Neural progenitor cell (in vitro differentiated cells): Measurements from ENCODE around the gene FAM149A. TPM values are rescaled to one million over a fixed set of nuclear protein-coding genes. Genes with fewer than 3 reads are reported as not detected.

ENCODE experiments used
- DNase-seq: peaks from one replicate; pipeline ENCODE4 v3.0.0-alpha.2; 2016; ENCODE audit warnings: low spot score
- H2AFZ ChIP-seq: fragments of 200-600 bp; sonication (generic); replicated peaks from 2 replicates; pipeline ENCODE4 v1.6.1; 2016; ENCODE audit warnings: antibody characterized with exemption
- H3F3A ChIP-seq: fragments of 200-600 bp; sonication (generic); 2 replicates; pipeline ENCODE4 v1.6.1; 2016; ENCODE audit warnings: antibody characterized with exemption, low read depth
- H3K27ac ChIP-seq: fragments of 200-600 bp; sonication (generic); 2 replicates; pipeline ENCODE4 v1.5.1; 2016; ENCODE audit warnings: mild to moderate bottlenecking
- H3K27me3 ChIP-seq: fragments of 200-600 bp; sonication (generic); 2 replicates; pipeline ENCODE4 v1.6.1; 2016; ENCODE audit warnings: mild to moderate bottlenecking, moderate library complexity
- H3K36me3 ChIP-seq: fragments of 200-600 bp; sonication (generic); 2 replicates; pipeline ENCODE4 v1.5.1; 2016
- H3K4me1 ChIP-seq: fragments of 200-600 bp; sonication (generic); 2 replicates; pipeline ENCODE4 v1.6.1; 2016; ENCODE audit warnings: mixed run types
- H3K4me2 ChIP-seq: fragments of 200-600 bp; sonication (generic); 2 replicates; pipeline ENCODE4 v1.6.1; 2016
- H3K4me3 ChIP-seq: fragments of 200-600 bp; sonication (generic); 2 replicates; pipeline ENCODE4 v1.5.1; 2016
- H3K79me2 ChIP-seq: fragments of 200-600 bp; sonication (generic); 2 replicates; pipeline ENCODE4 v1.6.1; 2016; ENCODE audit warnings: low read depth
- H3K9ac ChIP-seq: fragments of 200-600 bp; sonication (generic); 2 replicates; pipeline ENCODE4 v1.6.1; 2016
- H3K9me3 ChIP-seq: fragments of 200-600 bp; sonication (generic); 2 replicates; pipeline ENCODE4 v1.5.1; 2016; ENCODE audit warnings: low read depth
- H4K20me1 ChIP-seq: fragments of 200-600 bp; sonication (generic); 2 replicates; pipeline ENCODE4 v1.6.1; 2016; ENCODE audit warnings: low read depth
- H3K27ac Mint-ChIP-seq: 3 replicates; pipeline ENCODE4 v1.8.0; 2021; ENCODE audit warnings: mixed read lengths
- H3K27me3 Mint-ChIP-seq: 2 replicates; pipeline ENCODE4 v1.8.0; 2022; ENCODE audit warnings: low read depth, mild to moderate bottlenecking, inconsistent platforms, moderate library complexity, mixed read lengths; ENCODE audit not compliant: insufficient read depth
- H3K36me3 Mint-ChIP-seq: 3 replicates; pipeline ENCODE4 v1.8.0; 2021; ENCODE audit warnings: mixed read lengths
- H3K4me1 Mint-ChIP-seq: 3 replicates; pipeline ENCODE4 v1.8.0; 2021; ENCODE audit warnings: mixed read lengths
- H3K4me3 Mint-ChIP-seq: 3 replicates; pipeline ENCODE4 v1.8.0; 2021; ENCODE audit warnings: mild to moderate bottlenecking, moderate library complexity, mixed read lengths
- H3K9me3 Mint-ChIP-seq: 3 replicates; pipeline ENCODE4 v1.8.0; 2020; ENCODE audit warnings: mixed read lengths
- EZH2 ChIP-seq: fragments of 200-600 bp; sonication (generic); IDR thresholded peaks from 2 replicates; pipeline ENCODE4 v1.6.1; 2017; ENCODE audit warnings: antibody characterized with exemption, mild to moderate bottlenecking, moderate library complexity
- EZH2phosphoT487 ChIP-seq: fragments of 200-600 bp; sonication (generic); IDR thresholded peaks from 2 replicates; pipeline ENCODE4 v1.6.1; 2017; ENCODE audit warnings: antibody characterized with exemption
- total RNA-seq: library from RNA; depleted of rRNA; stranded (reverse); fragments of >200 nt; gene quantifications from 2 replicates; pipeline ENCODE4 v1.2.3, GENCODE V29; 2015; ENCODE audit warnings: low replicate concordance
- TF ChIP-seq, protein P1 (sequence below): fragments of 200-600 bp; sonication (generic); IDR thresholded peaks from 2 replicates; pipeline ENCODE4 v1.5.1; 2017; ENCODE audit warnings: antibody characterized with exemption, mild to moderate bottlenecking

The FAM149A gene
- total RNA-seq, 1 donor from 2014 or later: 4.6 TPM

DNA sequence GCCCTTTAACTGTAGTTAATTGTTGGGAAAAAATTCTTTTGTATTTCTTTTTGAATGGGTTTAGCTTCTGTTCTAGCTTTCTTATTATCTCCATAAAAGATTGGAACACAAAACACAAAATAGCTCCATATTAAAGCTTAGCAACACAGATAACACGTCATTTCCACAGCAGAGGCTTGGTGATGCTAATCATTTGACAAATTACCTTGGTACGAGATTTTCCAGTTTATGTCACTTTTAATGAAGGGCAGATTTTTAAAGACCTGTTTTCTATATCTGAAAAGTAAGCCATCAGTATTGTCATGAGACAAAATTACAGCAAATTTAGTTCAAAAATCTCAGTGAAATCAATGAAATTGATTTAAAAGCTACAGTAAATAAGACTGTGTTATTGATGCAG is 27.4 kb downstream of the FAM149A start:
- no peak for DNase-seq
- Mint-ChIP-seq H3K27ac (no peak overlapping the region), H3K4me1 (peaks cover 21% of the 10 kb centered on the region), H3K27me3 (peaks cover 2% of the 10 kb centered on the region), H3K36me3 (no peaks in the 10 kb centered on the region), H3K4me3 (no peak overlapping the region), H3K9me3 (no peaks in the 10 kb centered on the region)
- Histone ChIP-seq H3K27me3 (no peaks in the 10 kb centered on the region), H3K27ac (no peak overlapping the region), H3K36me3 (no peaks in the 10 kb centered on the region), H3K79me2 (no peaks in the 10 kb centered on the region), H4K20me1 (no peaks in the 10 kb centered on the region), H3K4me3 (no peak overlapping the region), H3K4me1 (peaks cover 28% of the 10 kb centered on the region), H3K4me2 (peak overlapping the region; percentile 57), H2AFZ (no peak overlapping the region), H3F3A (no peaks in the 10 kb centered on the region), H3K9ac (no peak overlapping the region), H3K9me3 (no peaks in the 10 kb centered on the region)
- TF ChIP-seq EZH2 (no peak), EZH2phosphoT487 (no peak)
- TF ChIP-seq, protein P1, sequence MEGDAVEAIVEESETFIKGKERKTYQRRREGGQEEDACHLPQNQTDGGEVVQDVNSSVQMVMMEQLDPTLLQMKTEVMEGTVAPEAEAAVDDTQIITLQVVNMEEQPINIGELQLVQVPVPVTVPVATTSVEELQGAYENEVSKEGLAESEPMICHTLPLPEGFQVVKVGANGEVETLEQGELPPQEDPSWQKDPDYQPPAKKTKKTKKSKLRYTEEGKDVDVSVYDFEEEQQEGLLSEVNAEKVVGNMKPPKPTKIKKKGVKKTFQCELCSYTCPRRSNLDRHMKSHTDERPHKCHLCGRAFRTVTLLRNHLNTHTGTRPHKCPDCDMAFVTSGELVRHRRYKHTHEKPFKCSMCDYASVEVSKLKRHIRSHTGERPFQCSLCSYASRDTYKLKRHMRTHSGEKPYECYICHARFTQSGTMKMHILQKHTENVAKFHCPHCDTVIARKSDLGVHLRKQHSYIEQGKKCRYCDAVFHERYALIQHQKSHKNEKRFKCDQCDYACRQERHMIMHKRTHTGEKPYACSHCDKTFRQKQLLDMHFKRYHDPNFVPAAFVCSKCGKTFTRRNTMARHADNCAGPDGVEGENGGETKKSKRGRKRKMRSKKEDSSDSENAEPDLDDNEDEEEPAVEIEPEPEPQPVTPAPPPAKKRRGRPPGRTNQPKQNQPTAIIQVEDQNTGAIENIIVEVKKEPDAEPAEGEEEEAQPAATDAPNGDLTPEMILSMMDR: no peak

DNA sequence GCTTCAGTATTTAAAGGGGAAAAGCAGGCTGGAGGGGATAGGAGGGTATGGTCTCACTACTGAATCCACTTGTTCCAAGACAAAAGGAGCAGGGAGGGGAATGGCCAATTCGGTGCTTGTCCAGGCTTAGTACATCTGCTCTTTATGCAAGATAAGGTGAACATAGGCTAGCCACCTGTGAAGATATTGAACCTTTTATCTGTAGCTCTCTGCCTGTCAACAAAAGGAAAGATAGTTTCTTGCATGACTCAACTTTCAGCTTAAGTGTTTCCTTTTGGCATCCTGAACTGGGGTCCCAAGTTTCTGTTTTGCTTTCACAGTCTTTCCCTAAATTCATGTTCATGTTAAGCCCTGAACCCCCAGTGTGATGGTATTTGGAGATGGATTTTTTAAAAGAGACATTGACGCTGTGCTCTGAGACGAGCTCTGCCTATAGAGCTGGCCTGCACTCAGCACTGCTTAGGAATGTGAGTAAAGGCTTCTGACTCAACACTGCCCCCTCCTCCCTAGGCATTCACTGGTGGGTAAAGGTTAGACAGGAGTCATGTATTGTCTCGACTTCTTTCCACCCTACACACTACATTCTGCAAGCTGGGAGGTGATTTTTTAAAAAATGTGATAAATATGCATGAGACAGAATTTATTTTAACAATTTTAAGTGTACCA is 28.2 kb downstream of the FAM149A start:
- DNase-seq: peak; percentile 77
- H3K9me3 Mint-ChIP-seq: no peaks in the 10 kb centered on the region
- H2AFZ ChIP-seq: peak overlapping the region; percentile 45
- H3K4me2 ChIP-seq: peak overlapping the region; percentile 57
- no peaks in the 10 kb centered on the region for H3F3A ChIP-seq
- H3K79me2 ChIP-seq: no peaks in the 10 kb centered on the region
- no peak overlapping the region for H3K9ac ChIP-seq
- H3K4me1 ChIP-seq: peaks cover 28% of the 10 kb centered on the region
- H3K4me3 Mint-ChIP-seq: no peak overlapping the region
- no peak overlapping the region for H3K4me3 ChIP-seq
- H3K9me3 ChIP-seq: no peaks in the 10 kb centered on the region
- H3K36me3 ChIP-seq: no peaks in the 10 kb centered on the region
- no peaks in the 10 kb centered on the region for H3K27me3 Mint-ChIP-seq
- peaks cover 23% of the 10 kb centered on the region for H3K4me1 Mint-ChIP-seq
- no peak for TF ChIP-seq EZH2
- TF ChIP-seq, protein P1: peak; percentile 59
- H3K27ac ChIP-seq: no peak overlapping the region
- H3K27ac Mint-ChIP-seq: no peak overlapping the region
- H3K27me3 ChIP-seq: no peaks in the 10 kb centered on the region
- no peaks in the 10 kb centered on the region for H4K20me1 ChIP-seq
- H3K36me3 Mint-ChIP-seq: no peaks in the 10 kb centered on the region

DNA sequence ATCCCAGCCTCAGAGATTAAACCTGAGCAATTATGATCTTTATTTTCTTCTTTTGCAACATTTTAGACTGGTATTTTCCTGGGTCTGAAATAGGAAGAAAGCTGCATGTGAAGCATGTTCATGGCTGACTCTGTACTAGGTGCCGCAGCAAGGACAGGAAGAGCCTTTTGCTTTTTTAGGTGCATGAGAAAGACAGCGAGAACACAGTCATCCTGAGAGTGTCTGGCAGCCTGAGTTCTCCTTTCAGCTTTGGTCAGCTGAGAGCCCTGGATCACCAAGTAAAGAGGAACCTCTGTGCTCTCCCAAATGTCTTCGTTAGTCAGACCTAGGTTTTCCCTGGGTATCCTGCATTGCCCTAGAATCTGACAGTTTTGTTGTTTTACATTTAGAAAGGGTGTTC is 29.8 kb downstream of the FAM149A start:
- Histone ChIP-seq H4K20me1 (no peaks in the 10 kb centered on the region), H3F3A (no peaks in the 10 kb centered on the region), H3K4me2 (no peak overlapping the region), H3K27ac (no peak overlapping the region), H2AFZ (no peak overlapping the region), H3K27me3 (no peaks in the 10 kb centered on the region), H3K9ac (no peak overlapping the region), H3K4me3 (no peak overlapping the region), H3K4me1 (peaks cover 27% of the 10 kb centered on the region), H3K79me2 (no peaks in the 10 kb centered on the region), H3K36me3 (no peaks in the 10 kb centered on the region), H3K9me3 (no peaks in the 10 kb centered on the region)
- Mint-ChIP-seq H3K4me1 (peaks cover 23% of the 10 kb centered on the region), H3K9me3 (no peaks in the 10 kb centered on the region), H3K27ac (no peak overlapping the region), H3K27me3 (no peaks in the 10 kb centered on the region), H3K36me3 (no peaks in the 10 kb centered on the region), H3K4me3 (no peak overlapping the region)
- TF ChIP-seq EZH2 (no peak), EZH2phosphoT487 (no peak)
- TF ChIP-seq, protein P1: no peak
- DNase-seq: no peak
